ENCODE results near the gene ST3GAL3.

DNA sequence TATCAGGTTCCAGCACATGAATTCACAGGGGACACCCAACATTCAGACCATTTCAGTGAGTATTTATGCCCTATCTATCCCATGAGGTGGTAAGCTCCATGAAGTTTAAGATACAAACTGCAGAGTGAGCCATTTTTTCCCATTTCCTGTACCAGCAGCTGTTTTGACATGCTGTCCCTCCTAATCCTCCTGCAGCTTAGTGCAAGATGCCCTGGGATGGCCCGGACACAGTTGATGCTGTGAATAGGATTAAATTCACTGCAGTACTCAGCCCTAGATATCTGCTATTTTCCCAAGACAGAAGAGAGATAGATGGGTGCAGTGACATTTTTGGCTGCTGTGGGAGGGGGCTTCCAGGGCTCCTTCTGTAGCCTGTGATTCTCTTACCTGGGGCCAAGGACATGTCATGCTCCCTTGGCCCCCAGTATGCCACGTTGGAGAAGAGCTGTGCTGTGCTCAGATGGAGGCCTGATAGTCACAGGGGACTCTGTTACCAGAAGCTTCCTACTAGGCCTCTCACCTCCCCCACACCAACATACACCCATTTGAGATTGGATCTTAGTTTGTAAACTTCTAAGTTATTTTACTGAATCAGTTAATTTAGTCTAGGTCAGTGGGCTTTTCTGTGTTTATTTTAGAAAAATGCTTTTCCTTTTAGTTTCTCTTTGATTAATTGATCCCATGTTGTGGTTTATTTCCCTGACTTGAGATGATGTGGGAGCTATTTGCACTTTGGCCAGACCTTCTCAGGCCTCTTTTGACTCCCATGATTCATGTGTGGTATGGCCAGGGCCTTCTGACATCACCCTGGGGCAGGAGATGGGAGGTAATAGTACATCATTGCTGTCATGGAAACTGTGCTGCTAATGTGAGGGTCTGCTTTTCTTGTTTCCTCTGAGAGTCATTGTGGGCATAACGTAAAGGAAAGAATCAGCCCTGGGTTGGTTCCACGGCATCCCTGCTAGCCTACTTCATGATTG is 92.6 kb downstream of the ST3GAL3 start:
- TF ChIP-seq EP300 (IDR thresholded peaks at IDR 0.05) (no peak), POLR2A (IDR thresholded peaks at IDR 0.05) (no peak)
